A673 (cell line): ENCODE measurements around the gene SPACA4. TPM values are rescaled to one million over a fixed set of nuclear protein-coding genes. Genes with fewer than 3 reads are reported as not detected.

ENCODE experiments used
- BruUV-seq: library from RNA; stranded (reverse); fragments of 400-500 nt; replicated peaks from 2 replicates; lab custom pipeline; 2021; lab: Mats Ljungman, UMichigan
- CTCF ChIA-PET: fragments of 300-600 bp; sonication (Branson Sonifier 250); formaldehyde crosslinking; loops from one replicate; lab custom pipeline; 2022; ENCODE audit warnings: antibody characterized with exemption; lab: Charles Lee
- POLR2A ChIA-PET: fragments of 300-600 bp; sonication (Branson Sonifier 250); formaldehyde crosslinking; loops from one replicate; lab custom pipeline; 2022; ENCODE audit warnings: antibody characterized with exemption; ENCODE audit not compliant: low non-redundant PET; lab: Charles Lee
- DNase-seq: peaks from one replicate; pipeline ENCODE4 v3.0.0-alpha.2; 2015; ENCODE audit warnings: low spot score
- H3K27ac ChIP-seq: fragments of 200-600 bp; sonication (generic); 2 replicates; pipeline ENCODE4 v1.5.1; 2016; ENCODE audit warnings: mixed run types, low read depth, mild to moderate bottlenecking, mixed read lengths, antibody characterized with exemption, low read length; ENCODE audit not compliant: poor library complexity, severe bottlenecking
- H3K27me3 ChIP-seq: fragments of 200-600 bp; sonication (generic); replicated peaks from 2 replicates; pipeline ENCODE4 v1.6.1; 2017; ENCODE audit warnings: mixed run types, low read depth, mild to moderate bottlenecking, mixed read lengths, antibody characterized with exemption, low read length; ENCODE audit not compliant: insufficient read depth, poor library complexity
- H3K36me3 ChIP-seq: fragments of 200-600 bp; sonication (generic); 2 replicates; pipeline ENCODE4 v1.6.1; 2016; ENCODE audit warnings: mixed run types, mild to moderate bottlenecking, mixed read lengths, antibody characterized with exemption, low read length; ENCODE audit not compliant: insufficient read depth, poor library complexity, severe bottlenecking
- H3K4me1 ChIP-seq: fragments of 200-600 bp; sonication (generic); 2 replicates; pipeline ENCODE4 v1.6.1; 2017; ENCODE audit warnings: mixed run types, mild to moderate bottlenecking, mixed read lengths, antibody characterized with exemption, low read length; ENCODE audit not compliant: insufficient read depth, poor library complexity, severe bottlenecking
- H3K4me3 ChIP-seq: fragments of 200-600 bp; sonication (generic); 2 replicates; pipeline ENCODE4 v1.5.1; 2016; ENCODE audit warnings: low read depth, mixed run types, mild to moderate bottlenecking, mixed read lengths, low read length; ENCODE audit not compliant: poor library complexity, severe bottlenecking
- H3K9me3 ChIP-seq: fragments of 200-600 bp; sonication (generic); 2 replicates; pipeline ENCODE4 v1.6.1; 2016; ENCODE audit warnings: mixed run types, low read depth, mild to moderate bottlenecking, mixed read lengths, antibody characterized with exemption, low read length; ENCODE audit not compliant: poor library complexity, severe bottlenecking
- EZH2 ChIP-seq: fragments of 200-600 bp; sonication (generic); IDR thresholded peaks from 2 replicates; pipeline ENCODE4 v1.6.1; 2017; ENCODE audit warnings: borderline replicate concordance, low read depth, mild to moderate bottlenecking, mixed read lengths, antibody characterized with exemption, low read length; ENCODE audit not compliant: poor library complexity, severe bottlenecking
- intact Hi-C: fragments of 100-400 bp; cut with micrococcal nuclease; formaldehyde crosslinking; loops from one replicate; pipeline ENCODE4 v1.10.0; 2022; ENCODE audit not compliant: unreplicated experiment
- total RNA-seq: library from RNA; stranded (reverse); gene quantifications from 2 replicates; pipeline ENCODE4 v1.2.3, GENCODE V29; 2021
- TF ChIP-seq, protein P1 (sequence below): fragments of 300-800, 200-600 bp; sonication (generic); conservative IDR thresholded peaks from 2 replicates; pipeline ENCODE4 v1.5.1; 2017; ENCODE audit warnings: low read depth, mild to moderate bottlenecking, antibody characterized with exemption, low read length, moderate library complexity, mixed read lengths

SPACA4 gene
- total RNA-seq, 1 experiment from 2014 or later, result not detected

DNA sequence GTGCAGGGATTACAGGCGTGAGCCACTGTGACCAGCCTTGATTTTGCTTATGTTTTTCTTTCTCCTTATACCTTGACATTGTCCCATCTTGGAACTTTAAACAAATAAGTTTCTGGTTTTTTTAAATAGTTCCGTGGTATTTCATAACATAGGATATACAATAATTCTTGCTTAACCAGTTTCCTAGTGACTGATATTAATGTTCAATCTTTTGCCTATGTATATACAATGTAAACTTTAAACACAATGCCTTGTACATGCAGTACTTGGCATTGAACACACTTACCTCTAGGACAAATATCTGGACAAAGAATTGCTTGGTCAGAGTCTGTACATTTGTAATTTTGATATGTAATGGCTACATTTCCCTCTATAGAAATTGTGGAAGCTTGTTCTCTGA is 24.4 kb upstream of the SPACA4 start:
- Histone ChIP-seq H3K4me3 (no peak overlapping the region), H3K27me3 (no peaks in the 10 kb centered on the region), H3K36me3 (no peaks in the 10 kb centered on the region), H3K9me3 (no peaks in the 10 kb centered on the region), H3K4me1 (peaks cover 4% of the 10 kb centered on the region), H3K27ac (no peak overlapping the region)
- ChIA-PET POLR2A (no interaction called here), CTCF (interaction anchor here (1.6 kb wide), 1 partner anchor 76 kb away, joined by 8 read pairs; no protein-coding TSS in a partner anchor)
- no peak for DNase-seq
- intact Hi-C loops, result loop anchor here (5.0 kb wide), 1 partner anchor 315 kb away; no protein-coding TSS in a partner anchor
- no TSS peak for BruUV-seq
- TF ChIP-seq EZH2, result no peak
- TF ChIP-seq, protein P1, sequence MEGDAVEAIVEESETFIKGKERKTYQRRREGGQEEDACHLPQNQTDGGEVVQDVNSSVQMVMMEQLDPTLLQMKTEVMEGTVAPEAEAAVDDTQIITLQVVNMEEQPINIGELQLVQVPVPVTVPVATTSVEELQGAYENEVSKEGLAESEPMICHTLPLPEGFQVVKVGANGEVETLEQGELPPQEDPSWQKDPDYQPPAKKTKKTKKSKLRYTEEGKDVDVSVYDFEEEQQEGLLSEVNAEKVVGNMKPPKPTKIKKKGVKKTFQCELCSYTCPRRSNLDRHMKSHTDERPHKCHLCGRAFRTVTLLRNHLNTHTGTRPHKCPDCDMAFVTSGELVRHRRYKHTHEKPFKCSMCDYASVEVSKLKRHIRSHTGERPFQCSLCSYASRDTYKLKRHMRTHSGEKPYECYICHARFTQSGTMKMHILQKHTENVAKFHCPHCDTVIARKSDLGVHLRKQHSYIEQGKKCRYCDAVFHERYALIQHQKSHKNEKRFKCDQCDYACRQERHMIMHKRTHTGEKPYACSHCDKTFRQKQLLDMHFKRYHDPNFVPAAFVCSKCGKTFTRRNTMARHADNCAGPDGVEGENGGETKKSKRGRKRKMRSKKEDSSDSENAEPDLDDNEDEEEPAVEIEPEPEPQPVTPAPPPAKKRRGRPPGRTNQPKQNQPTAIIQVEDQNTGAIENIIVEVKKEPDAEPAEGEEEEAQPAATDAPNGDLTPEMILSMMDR, result no peak

GRCh38 chr19:48587387-48587786 is 19.2 kb upstream of the SPACA4 start:
- TF ChIP-seq EZH2, result no peak
- TF ChIP-seq, protein P1, result no peak
- DNase-seq, result no peak
- no peak overlapping the region for H3K27ac ChIP-seq
- no peak overlapping the region for H3K4me3 ChIP-seq
- POLR2A ChIA-PET, result no interaction called here
- H3K36me3 ChIP-seq, result no peaks in the 10 kb centered on the region
- H3K4me1 ChIP-seq, result peaks cover 4% of the 10 kb centered on the region
- no TSS peak for BruUV-seq
- CTCF ChIA-PET, result interaction anchor here (0.6 to 1.4 kb wide), 3 partner anchors 82 to 269 kb away, joined by 3 to 6 read pairs (median 5); partner anchors contain the start of gene GRIN2D
- no peaks in the 10 kb centered on the region for H3K9me3 ChIP-seq
- no peaks in the 10 kb centered on the region for H3K27me3 ChIP-seq
- intact Hi-C loops, result no loop called here

- ChIA-PET POLR2A (no interaction called here), CTCF (interaction anchor here (0.5 to 1.5 kb wide), 15 partner anchors 12 to 435 kb away, joined by 3 to 15 read pairs (median 4); no protein-coding TSS in a partner anchor)
- peaks cover 4% of the 10 kb centered on the region for H3K4me1 ChIP-seq
- H3K9me3 ChIP-seq, result no peaks in the 10 kb centered on the region
- no TSS peak for BruUV-seq
- peak overlapping the region; percentile 47 for H3K4me3 ChIP-seq
- intact Hi-C loops, result no loop called here
- H3K27ac ChIP-seq, result no peak overlapping the region
- TF ChIP-seq EZH2, result no peak
- TF ChIP-seq, protein P1, result peak; percentile 99
- no peaks in the 10 kb centered on the region for H3K27me3 ChIP-seq
- peak; percentile 92 for DNase-seq
- no peaks in the 10 kb centered on the region for H3K36me3 ChIP-seq
Measured at GRCh38 chr19:48588670-48589401, 17.7 kb upstream of the SPACA4 start.
